Measurements from ENCODE around the gene SUGP1.

Gene SUGP1

GRCh38 chr19:19227217-19227616 lies 93.1 kb downstream of the SUGP1 start:
- DNase-seq (ENCODE audit: low spot score): no peak

- no peak for DNase-seq (ENCODE audit: low spot score)
Observed at GRCh38 chr19:19226663-19227062, 93.6 kb downstream of the SUGP1 start.

- no peak for DNase-seq (ENCODE audit: low spot score)
Observed at GRCh38 chr19:19226204-19226603, 94.1 kb downstream of the SUGP1 start.

All from Ammon's horn (tissue), 1 donor.